GM18520 (cell line): ENCODE results near the gene REPS1.
A peak's percentile ranks its signal among the peaks of the same experiment; 100 is the strongest.
"Not testable (repeated sequence)": the region's sequence is repeated elsewhere in the genome, so short reads cannot be mapped to it uniquely, and the experiment has no call there.

ENCODE experiments used
- ATAC-seq: cut with Tn5 transposase; IDR thresholded peaks from one replicate; pipeline ENCODE4 v1.9.1; 2021; ENCODE audit not compliant: unreplicated experiment

Gene REPS1

DNA sequence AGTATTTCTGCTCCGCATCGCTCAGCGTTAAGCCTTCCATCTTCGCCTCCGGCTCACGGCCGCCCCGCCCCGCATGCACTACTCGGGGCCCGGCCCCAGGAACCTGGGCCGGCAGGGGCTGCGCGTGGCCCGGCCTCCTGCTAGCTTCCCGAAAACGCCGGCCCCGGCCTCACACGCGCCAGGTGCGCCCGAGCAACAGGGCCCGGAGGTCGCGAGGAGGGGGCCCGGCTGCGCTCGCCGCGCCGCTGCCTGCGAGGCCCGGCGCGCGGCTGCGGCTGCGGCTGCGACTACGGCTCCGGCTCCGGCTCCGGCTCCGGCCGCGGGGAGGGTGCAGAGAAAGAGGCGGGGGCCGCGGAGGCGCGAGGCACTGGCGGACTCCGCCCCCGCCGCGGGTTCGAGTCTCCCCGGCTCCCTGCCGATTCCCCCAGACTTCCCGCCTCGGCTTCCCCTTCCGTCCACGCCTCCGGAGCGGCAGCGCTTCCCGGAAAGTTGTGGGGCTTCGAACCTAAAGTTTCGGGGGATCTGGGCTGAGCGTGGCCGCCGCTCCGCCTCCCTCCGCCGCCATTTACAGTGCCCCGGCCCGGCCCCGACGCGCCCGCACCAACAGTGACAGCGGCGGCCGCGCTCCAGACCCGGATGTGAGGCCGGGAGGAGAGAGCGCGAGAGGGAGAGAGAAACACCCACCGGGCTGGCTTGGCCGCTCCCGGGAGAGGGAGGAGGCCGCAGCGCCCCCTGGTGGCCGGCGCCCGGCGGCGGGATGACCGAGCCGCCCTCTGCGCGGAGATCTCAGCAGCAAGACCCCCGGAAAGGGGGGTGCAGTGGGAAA lies at the start of gene REPS1:
Gene REPS1, minus strand, starts transcription at position 611 of the 826 bp plus-strand sequence. Its CDS starts 571 bp downstream, at position 40.
- peak; percentile 80 for ATAC-seq

GRCh38 chr6:139037490-139037889 lies 49.4 kb upstream of the REPS1 start:
- no peak for ATAC-seq

- ATAC-seq, result peak; percentile 53
Measured at GRCh38 chr6:139030228-139030963, 42.3 kb upstream of the REPS1 start.

DNA sequence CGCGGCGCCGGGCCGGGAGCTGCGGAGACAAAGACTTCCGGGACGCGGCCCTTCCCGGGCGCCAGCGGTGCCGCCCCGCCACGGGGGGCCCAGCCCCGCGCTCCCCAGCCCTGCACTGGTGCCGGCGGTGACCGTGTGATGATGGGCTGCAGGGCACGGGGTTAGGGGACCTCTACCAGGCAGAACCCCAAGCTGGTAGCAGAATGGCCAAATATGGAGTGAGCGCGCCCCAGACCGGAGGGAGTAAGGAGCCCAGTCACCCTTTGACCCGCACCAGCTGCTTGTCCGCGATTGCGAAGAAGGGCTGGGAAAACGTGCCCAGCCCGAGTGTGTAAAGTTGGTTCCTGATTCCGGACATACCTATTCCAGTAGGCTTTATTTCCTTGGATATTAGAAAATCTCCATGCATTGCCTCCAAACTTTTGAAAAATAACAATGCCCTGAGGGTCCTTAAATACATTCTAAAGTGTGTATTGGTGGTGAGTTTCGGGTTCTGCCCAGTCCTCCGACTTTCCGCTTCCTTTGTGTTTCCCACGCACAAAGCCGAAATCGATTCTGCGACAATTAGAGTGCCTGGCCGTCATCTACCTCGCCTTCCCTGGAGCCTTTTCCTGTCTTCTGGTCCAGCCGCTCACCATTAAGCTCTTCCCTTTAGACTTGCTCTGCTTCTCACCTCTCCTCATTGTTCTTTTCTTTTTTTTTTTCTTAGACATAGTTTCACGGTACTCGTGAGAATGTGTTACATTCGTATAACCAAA lies 41.6 kb upstream of the REPS1 start:
- ATAC-seq, result peak; percentile 21

- peak; percentile 25 for ATAC-seq
Measured at GRCh38 chr6:139028658-139029469, 40.8 kb upstream of the REPS1 start, which contains the start of gene ABRACL. Gene ABRACL (plus strand): TSS chr6:139028745. CDS start chr6:139034161, 5,416 bp downstream.

- ATAC-seq, result no peak
Measured at GRCh38 chr6:139028215-139028657, 40.2 kb upstream of the REPS1 start.

DNA sequence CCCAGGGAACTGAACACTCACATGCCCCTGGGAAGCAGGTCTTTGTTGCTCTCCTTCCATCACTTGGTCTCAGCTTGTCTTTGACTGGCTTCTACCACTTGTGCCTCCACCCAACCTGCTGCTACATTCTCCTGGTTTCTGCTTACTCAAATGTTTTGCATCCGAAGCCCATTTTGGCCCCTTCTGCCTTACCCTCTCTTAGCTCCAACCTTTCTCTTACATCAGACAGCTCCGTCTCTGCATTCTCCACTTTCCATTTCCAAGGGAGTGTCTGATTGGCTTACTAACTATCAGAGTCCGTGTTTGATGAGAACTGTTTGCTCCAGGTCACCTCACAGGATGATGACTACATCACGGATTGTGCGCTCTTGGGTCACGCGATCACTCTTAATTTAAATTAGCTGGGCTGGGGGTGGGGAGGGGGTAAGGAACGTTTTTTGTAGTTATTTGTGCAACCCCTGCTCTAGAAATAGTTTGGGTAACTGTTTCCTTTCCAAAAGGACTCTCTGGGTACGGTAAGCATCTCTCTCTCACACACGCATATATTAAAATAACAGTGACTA lies 39.6 kb upstream of the REPS1 start:
- ATAC-seq, result no peak

DNA sequence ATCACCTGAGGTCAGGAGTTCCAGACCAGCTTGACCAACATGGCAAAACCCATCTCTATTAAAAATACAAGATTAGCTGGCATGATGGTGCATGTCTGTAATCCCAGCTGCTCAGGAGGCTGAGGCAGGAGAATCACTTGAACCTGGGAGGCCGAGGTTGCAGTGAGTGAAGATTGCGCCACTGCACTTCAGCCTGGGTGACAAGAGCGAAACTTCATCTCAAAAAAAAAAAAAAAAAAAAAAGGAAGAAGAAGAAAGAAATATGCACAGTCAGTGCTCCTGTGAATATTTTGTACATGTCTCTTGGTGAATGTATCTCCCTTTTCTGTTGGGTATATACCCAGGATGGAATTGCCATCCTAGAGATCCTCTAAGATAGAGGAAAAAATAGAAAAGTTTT lies 37.4 kb upstream of the REPS1 start:
- not testable (repeated sequence) for ATAC-seq

DNA sequence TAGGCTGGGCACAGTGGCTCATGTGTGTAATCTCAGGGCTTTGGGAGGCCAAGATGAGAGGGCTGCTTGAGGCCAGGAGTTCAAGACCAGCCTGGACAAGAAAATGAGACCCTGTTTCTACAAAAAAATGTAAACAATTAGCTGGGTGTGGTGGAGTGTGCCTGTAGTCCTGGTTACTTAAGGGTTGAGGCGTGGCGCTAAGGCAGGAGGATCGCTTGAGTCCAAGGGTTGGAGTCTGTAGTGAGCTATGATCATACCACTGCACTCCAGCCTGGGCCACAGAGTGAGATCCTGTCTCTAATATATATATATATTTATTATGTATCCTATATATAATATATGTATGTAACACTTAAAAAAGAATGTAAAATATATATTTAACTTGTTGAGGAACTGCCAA lies 32.6 kb upstream of the REPS1 start:
- ATAC-seq, result no peak

DNA sequence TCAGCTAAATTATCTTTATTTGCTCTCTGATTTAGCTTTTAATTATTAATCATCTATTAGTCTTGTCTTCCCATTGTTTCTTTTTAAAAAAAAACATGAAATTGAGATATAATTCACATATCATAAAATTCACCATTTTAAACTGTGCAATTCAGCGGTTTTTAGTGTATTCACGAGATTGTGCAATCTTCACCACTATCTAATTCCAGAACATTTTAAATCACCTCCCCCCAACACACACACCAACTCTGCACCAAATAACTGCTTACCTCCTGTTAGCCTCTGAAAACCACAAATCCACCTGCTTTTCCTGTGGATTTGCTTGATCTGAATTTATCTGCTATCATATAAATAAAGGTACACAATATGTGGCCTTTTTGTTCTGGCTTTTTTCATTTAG lies 31.7 kb upstream of the REPS1 start:
- ATAC-seq, result no peak

DNA sequence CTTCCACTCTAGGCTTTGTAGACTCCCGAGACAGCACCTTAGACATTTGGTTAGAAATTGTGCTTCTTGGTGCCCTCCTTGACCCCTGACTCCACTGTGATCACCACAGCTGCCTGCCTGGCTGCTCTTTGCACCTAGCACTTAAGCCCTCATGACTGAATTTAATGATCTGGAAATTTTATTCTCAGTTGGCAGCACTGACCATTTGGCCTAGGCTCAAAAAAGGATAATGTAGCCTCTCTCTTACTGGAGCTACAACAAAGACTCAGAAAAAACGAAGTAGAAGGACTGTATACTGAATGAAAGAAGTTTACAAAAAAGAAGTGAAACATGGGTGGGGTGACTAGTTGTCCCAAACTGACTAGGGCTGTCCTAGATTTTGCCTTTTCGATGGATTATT lies 29.2 kb upstream of the REPS1 start:
- ATAC-seq, result no peak

DNA sequence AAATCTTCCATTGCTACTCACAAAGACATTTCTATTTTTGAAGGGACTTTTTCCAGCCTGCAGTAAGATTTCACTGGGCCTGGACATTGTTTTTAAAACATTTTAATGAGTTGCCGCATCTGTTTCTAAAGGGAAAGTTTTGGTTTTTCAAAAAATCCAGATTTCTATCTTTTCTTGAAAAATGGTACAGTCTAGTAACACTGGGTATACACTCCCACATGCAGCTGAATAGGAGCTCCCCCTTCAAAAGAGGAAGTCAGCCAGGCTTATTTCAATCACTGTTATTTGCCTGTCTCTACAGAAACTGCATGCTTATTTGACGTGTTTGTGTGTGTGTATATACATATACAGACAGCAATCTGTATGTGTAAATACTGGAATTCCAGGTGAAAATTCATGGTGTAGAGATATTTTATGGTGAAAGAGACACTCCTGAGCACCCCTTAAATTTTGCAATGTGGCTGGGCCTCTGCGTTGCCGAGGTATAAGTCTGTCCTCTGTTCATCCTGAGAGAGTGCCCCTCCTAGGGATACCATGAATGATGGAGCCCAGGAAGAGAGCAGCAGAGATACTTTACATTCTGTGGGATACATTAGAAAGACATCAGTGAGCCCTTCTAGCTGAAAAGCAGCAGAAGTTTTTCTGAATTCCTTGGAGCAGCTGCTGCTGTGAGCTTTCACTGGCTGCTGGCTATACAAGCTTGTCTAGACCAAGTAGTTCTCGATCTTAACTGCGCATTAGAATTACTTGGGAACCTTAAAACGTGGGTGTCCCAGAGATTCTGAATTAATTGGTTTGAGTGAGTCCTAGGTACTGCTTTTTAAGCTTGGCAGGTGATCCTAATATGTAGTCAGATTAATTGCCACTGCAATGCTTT lies 28.5 kb upstream of the REPS1 start:
- peak; percentile 48 for ATAC-seq

- no peak for ATAC-seq
Measured at GRCh38 chr6:139014945-139015344, 26.9 kb upstream of the REPS1 start.

GRCh38 chr6:139013185-139013800 lies 25.2 kb upstream of the REPS1 start:
- ATAC-seq, result no peak

DNA sequence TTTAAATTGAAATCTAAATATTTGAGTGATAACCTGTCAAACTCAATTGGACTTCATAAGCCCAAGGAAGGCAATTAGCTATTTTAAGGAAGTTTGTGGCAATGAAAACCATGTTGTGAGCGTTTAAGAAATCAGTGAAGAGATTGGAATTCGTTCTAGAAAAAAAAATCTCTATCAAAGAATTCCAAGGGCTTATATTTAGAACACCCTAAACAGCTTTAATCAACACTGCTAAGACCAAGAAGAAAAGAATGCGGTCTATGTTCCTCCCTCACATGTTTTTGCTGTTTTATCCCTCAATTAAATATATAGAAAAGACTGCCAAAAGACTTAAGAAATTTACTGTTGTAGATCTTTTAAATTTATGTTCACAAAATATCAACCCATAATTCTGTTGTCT lies 23.9 kb upstream of the REPS1 start:
- no peak for ATAC-seq

DNA sequence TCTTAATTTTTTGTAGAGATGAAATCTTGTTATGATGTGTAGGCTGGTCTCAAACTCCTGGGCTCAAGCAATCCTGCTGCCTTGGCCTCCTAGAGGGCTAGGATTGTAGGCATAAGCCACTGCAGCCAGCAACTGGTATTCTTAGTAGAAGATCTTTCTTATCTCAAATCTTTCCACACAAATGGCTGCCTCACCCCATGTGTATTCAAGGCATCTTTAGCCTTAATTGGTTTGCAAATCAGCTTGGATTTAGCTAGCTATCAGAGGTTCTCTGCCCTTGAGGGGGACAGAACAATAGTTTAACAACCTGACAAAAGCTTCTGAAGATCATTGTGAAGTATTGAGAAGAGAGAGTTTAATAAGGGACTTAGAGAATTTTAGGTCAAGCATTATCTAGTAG lies 22.6 kb upstream of the REPS1 start:
- ATAC-seq, result no peak

DNA sequence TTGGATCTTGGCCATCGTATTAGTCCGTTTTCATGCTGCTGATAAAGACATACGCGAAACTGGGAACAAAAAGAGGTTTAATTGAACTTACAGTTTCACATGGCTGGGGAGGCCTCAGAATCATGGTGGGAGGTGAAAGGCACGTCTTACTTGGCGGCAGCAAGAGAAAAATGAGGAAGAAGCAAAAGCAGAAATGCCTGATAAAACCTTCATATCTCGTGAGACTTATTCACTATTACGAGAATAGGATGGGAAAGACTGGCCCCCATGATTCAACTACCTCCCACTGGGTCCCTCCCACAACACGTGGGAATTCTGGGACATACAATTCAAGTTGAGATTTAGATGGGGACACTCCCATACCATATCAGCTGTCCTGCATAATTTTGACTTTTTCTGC lies 20.1 kb upstream of the REPS1 start:
- no peak for ATAC-seq

DNA sequence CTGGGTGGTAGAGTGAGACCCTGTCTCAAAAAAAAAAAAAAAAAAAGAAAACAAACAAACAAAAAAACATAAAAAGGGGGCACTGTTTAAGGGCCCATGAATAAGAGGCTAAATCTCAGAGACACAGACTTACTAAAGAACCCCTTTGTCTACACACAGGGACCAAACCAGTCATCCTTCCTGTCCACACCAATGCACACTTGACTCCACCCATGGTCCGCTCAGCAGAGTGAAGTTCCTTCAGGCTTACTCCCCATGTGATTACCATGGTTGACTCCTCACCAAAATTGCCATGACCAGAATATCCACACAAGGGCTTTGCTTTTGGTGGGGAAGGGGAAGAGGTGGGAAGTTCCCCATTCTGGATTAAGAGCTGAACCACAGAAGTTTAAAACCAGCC lies 19.4 kb upstream of the REPS1 start:
- no peak for ATAC-seq

- ATAC-seq, result no peak
Measured at GRCh38 chr6:139006477-139006876, 18.4 kb upstream of the REPS1 start.
